Urothelium cell line (cell line): ENCODE measurements around the gene ABR.
"Not testable (repeated sequence)": the region's sequence is repeated elsewhere in the genome, so short reads cannot be mapped to it uniquely, and the experiment has no call there.

Experiments
- DNase-seq: peaks from one replicate; pipeline ENCODE4 v3.0.0; 2011; ENCODE audit warnings: low spot score, mixed read lengths
- FAIRE-seq: peaks from 2 replicates; lab custom pipeline; 2011; peaks lifted over from hg19 to GRCh38; lab: Jason Lieb, UNC

Gene ABR

GRCh38 chr17:1174263-1174880 lies 5.4 kb downstream of the ABR start:
- no peak for FAIRE-seq
- DNase-seq = no peak

DNA sequence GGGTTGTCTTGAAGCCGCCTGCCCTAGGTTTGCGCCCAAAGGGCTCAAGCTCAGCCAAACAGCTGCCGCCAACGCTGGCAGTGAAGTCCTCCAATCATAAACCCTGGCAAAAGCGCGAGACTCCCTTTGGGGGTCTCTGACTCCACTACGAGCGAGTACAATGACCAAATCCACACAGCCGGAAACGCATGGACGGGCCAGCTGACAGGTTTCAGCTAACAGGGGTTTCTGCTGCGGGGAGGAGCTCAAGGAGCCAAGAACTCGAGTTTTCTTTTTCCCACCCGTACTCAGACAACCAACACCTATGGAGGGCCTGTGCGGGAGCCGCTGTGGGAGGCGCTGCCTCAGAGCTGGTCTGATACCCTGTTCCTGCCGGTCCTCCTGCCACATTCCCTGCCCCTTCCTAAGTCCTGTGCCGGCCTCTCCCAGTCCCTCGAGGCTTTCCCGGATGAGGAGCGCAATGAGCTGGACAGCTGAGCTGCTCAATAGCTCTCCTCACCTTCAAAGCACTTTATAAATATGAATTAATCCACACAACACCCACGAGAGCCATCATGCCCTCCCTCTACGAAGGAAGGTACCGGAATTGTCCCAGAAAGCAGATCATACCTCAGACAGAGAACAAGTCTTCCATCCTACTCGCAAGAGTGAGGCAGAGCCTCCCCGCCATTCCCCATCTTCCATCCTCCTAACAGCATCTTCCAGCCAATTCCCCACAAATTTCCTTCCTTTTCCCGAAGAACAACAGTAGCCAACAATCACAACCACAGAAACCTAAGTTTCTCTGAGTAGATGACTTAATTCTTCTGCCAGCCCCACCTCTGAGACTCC lies 6.1 kb downstream of the ABR start:
- DNase-seq (no peak), FAIRE-seq (no peak)

GRCh38 chr17:1171953-1172352 lies 7.8 kb downstream of the ABR start:
- no peak for DNase-seq
- no peak for FAIRE-seq

DNA sequence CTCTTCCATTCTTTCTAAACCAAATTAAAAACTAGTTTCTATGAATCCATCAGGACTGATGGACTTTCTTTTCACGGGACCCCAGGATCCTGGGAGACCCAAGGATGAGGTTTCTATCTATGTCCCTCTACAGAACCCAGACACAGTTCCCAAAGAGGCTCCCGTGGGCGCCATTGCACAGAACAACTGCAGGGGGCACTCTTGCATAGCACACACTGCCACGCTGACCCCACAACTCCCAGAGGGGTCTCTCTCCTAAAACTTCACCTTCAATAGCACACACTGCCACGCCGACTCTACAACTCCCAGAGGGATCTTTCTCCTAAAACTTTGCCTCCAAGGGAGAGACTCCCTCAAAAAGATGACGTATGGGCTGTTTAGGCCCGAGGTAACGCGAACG lies 9.0 kb downstream of the ABR start:
- DNase-seq (no peak), FAIRE-seq (no peak)

- FAIRE-seq (no peak), DNase-seq (no peak)
These were observed 9.9 kb downstream of the ABR start for GRCh38 chr17:1169929-1170312.

DNA sequence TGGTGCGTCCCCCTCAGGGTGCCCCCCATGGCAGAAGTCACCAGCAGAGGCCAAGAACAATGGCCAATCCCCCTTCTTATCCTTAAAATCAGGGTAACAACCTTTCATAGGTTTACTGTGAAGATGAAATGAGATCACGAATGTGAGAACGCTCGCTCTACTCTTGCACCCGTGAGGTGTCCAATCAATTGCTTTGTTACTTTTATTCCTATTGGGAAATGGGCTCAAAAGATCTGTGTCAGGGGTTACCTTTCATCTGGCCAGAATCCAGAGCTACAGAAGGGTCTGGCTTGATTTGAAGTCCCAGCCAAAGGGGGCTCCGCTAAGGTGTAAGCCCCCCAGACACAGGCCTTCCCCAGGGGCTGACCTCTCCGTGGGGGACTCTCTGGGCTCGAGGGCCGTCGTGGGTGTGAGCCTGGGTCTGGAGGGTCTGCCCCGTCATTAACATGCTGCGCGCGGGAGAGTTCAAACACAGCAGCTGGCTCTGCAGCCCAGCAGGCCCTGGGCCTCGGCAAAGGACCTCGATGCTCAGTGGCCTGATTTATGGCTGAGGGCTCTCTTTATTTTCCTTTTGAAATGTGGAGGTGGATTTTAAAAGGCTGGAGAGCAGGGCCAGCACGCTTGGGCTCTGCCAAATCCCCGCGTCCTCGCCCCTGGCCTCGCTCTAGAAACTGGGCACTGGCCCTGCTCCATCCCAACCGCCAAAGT lies 10.4 kb downstream of the ABR start:
- DNase-seq (no peak), FAIRE-seq (no peak)

- no peak for FAIRE-seq
- no peak for DNase-seq
These were observed 11.1 kb downstream of the ABR start for GRCh38 chr17:1168533-1169220.

GRCh38 chr17:1166276-1166675 lies 13.5 kb downstream of the ABR start:
- DNase-seq (no peak), FAIRE-seq (no peak)

DNA sequence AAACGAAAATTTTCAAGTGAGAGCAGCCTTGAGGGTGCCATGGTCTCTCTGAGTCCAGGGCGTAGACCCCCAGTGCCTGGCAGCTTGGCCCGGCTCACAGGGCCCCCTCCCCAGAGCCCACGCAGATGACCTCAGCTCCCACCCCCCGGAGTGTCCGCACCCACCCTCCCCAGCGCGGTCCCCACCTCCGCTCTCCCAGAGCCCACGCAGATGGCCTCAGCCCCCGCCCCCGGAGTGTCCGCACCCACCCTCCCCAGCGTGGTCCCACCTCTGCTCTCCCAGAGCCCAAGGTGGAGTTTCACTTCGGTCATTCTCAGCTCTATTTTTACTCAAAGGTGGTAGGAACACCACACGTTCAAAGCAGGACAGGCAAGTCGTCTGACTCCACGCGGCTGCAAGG lies 13.9 kb downstream of the ABR start:
- DNase-seq = no peak
- FAIRE-seq = no peak

DNA sequence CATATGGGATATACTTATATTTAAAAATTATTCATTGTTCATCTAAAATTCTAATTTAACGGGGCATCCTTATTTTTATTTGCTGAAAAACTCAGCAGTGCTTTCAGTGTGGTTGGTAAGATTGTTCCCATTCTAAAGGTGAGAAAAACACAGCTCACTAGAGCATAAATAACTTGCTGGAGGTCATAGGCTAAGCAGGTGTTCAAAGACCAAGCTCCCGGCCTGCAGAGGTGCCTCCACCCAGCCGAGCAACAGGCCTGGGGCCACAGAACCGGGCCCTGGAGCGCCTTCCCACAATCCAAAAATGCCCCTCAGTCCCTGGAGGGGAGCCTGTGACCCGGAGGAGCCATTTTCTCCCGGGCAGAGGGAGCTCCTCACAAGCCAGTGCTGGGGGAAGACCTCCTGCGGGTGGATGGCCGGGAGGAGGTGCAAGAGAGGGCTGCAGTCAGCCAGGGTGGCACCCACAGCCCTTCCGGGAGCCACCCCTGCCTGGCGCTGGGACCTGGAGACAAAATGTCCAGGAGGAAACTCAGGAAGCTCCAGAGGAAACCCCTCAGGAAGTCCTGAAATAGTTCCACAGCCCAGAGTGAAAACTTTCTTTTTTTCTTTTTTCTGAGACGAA lies 14.7 kb downstream of the ABR start:
- FAIRE-seq (no peak), DNase-seq (no peak)

GRCh38 chr17:1162116-1162855 lies 17.5 kb downstream of the ABR start:
- DNase-seq (no peak), FAIRE-seq (no peak)

GRCh38 chr17:1160591-1161390 lies 19.0 kb downstream of the ABR start:
- FAIRE-seq = no peak
- no peak for DNase-seq

DNA sequence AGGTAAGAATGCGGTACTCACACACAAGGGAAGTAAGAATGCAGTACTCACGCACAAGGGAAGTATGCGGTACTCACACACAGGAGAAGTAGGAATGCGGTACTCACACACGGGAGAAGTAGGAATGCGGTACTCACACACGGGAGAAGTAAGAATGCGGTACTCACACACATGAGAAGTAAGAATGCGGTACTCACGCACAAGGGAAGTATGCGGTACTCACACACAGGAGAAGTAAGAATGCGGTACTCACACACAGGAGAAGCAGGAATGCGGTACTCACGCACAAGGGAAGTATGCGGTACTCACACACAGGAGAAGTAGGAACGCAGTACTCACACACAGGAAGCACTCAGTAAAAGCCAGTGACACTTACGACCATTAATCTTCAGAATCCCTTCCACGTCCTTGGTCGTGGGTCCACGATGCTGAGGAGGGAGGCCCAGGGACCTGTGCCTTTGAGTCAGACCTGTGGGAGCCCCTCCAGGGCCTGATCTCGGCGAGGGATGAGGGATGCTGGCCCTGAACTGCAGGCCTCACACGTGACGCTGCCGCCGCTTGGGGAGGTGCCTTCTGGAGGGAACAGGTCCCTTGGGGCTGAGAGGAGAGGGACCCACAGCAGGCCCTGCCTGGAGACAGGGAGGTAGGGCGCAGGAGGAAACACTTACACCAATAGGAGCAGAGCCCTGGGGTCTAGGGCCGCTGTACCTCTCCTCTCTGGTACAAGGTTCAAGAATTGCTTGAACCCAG lies 20.2 kb downstream of the ABR start:
- peak; percentile 98 for FAIRE-seq

DNA sequence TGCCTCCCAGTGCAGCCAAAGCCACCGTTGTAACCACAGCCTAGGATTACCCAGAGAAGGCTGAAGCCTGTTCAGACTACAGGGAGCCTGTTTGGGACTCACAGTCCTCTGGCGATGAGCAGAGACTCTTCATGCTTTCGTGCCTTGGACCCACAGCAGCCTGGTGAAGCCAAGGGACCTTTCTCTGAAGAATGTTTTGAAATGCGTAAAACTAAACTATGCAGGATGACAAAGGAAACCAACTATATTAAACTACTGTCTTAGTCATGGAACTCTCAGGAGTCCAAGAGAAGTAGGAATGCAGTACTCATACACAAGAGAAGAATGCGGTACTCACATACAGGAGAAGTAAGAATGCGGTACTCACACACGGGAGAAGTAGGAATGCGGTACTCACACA lies 20.9 kb downstream of the ABR start:
- DNase-seq (no peak), FAIRE-seq (no peak)

More for the DNA sequence above, 20.2 kb downstream of the ABR start:
- no peak for DNase-seq

DNA sequence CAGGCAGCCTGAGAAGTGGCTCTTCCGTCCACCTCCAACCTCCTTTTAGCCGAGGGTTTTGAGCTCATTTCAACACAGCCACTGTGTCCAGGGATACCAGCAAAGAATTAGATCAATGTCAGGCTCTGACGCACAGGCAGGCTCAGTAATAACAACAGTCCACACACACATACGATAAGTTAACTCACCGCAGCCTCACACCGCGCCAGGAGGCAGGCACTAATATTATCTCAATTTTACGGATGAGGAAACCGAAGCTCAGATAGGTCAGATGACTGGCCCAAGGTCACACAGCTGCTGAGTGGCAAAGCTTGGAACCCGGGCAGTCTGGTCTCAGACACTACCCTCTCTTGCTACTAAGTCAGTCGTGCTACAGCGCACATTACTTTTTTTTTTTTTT lies 22.9 kb downstream of the ABR start:
- no peak for DNase-seq
- no peak for FAIRE-seq

DNA sequence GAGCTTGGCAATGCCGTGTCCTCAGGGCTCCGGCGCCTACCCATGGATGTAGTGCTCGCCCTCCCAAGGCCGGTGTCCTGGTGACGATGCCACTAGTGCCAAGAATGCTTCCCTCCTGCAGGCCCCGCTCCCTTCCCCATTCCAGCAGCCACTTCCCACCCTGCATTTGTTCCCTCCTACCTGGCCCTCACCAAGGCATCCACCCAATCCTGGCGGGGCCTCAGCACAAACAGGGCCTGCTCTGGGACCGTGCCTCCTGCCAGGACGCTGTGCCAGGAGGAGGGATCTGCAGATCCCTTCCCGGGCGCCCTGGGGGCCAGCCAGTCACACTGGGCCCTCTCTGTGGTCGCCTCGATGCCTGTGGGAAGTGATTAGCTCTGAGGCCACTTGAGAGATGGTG lies 25.1 kb downstream of the ABR start:
- DNase-seq (no peak), FAIRE-seq (no peak)

GRCh38 chr17:1153795-1154546 lies 25.8 kb downstream of the ABR start:
- FAIRE-seq (no peak), DNase-seq (peak; percentile 34)

DNA sequence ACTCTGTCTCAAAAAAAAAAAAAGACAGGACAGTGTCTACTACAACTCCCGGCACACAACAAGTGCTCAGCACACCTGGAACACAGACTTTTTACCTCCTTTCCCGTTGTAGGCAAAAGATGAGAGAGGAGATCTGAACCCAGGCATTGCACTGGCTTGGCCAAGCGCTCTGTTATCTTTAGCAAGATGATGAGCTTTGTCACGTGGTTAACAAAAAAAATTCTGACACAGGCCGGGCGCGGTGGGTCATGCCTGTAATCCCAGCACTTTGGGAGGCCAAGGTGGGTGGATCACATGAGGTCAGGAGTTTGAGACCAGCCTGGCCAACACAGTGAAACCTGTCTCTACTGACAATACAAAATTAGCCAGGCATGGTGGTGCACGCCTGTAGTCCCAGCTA lies 27.2 kb downstream of the ABR start:
- not testable (repeated sequence) for DNase-seq, FAIRE-seq
